ENCODE results near the gene SSTR4.

Gene SSTR4

DNA sequence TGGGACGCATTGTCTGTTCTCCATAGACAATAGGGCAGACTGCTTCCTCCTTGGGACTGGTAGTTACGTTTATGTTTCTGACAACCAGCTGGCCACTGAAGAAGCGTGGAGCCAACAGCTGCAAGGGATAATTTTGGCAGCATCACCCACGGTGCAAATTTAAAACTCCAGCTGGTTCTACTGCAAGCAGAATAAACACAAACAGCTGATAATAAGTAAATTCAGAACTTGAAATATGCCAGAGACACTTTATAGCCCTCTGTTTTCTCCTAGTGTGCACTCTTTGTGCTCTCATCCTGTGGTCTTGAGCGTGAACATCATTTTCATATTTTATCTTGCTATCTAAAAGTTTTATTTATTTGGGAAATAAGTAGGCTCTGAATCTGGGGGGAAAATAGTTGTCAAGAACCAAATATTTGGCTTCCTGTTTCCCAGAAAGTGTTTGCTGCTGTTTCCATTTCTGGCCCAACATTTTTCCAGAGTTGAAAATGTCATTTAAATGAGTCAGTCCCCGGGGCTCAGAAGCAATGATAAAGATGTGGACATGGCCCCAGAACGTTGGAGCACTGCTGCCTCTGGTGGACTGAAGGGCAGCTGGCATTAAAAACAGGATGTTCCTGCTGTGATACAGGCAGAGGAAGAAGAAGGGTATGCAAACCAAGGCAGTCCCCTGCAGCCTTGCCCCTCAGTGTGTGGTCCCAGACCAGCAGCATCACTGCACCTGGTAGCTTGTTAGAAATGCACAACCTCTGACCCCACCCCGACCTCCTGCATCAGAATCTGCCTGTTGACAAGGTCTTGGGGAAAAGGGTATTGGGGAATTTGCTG, 26.8 kb downstream of the SSTR4 start:
- Histone ChIP-seq H3K4me1 (ENCODE audit: control insufficient read depth in 5 of 5, insufficient read depth in 5 of 5, low read length in 5 of 5) (peaks cover 4 to 33% (median 24%) of the 10 kb centered on the region in 5 donors), H3K36me3 (ENCODE audit: control insufficient read depth in 5 of 5, insufficient read depth in 5 of 5, low read length in 5 of 5) (no peaks in the 10 kb centered on the region), H3K9ac (ENCODE audit: low read length in 5 of 5) (no peak overlapping the region), H3K27me3 (ENCODE audit: control insufficient read depth in 5 of 5, insufficient read depth in 4 of 5, low read length in 5 of 5) (no peaks in the 10 kb centered on the region), H3K4me3 (ENCODE audit: low read depth in 1 of 5, low read length in 5 of 5) (no peak overlapping the region), H3K27ac (ENCODE audit: low read depth, low read length) (peak overlapping the region; percentile 16), H3K9me3 (ENCODE audit: control insufficient read depth in 5 of 5, low read length in 5 of 5) (peaks cover 0 to under 1% (median 0%) of the 10 kb centered on the region in 5 donors)

- H3K9ac ChIP-seq (ENCODE audit: low read length in 5 of 5): no peak overlapping the region
- no peak overlapping the region for H3K27ac ChIP-seq (ENCODE audit: low read depth, low read length)
- H3K36me3 ChIP-seq (ENCODE audit: control insufficient read depth in 5 of 5, insufficient read depth in 5 of 5, low read length in 5 of 5): no peaks in the 10 kb centered on the region
- H3K4me3 ChIP-seq (ENCODE audit: low read depth in 1 of 5, low read length in 5 of 5): no peak overlapping the region
- peaks cover 4 to 33% (median 24%) of the 10 kb centered on the region in 5 donors for H3K4me1 ChIP-seq (ENCODE audit: control insufficient read depth in 5 of 5, insufficient read depth in 5 of 5, low read length in 5 of 5)
- no peaks in the 10 kb centered on the region for H3K9me3 ChIP-seq (ENCODE audit: control insufficient read depth in 5 of 5, low read length in 5 of 5)
- H3K27me3 ChIP-seq (ENCODE audit: control insufficient read depth in 5 of 5, insufficient read depth in 4 of 5, low read length in 5 of 5): no peaks in the 10 kb centered on the region
Observed at GRCh38 chr20:23062632-23063031, 27.5 kb downstream of the SSTR4 start.

- Histone ChIP-seq H3K27ac (ENCODE audit: low read depth, low read length) (no peak overlapping the region), H3K4me3 (ENCODE audit: low read depth in 1 of 5, low read length in 5 of 5) (no peak overlapping the region), H3K9ac (ENCODE audit: low read length in 5 of 5) (no peak overlapping the region), H3K27me3 (ENCODE audit: control insufficient read depth in 5 of 5, insufficient read depth in 4 of 5, low read length in 5 of 5) (no peaks in the 10 kb centered on the region), H3K9me3 (ENCODE audit: control insufficient read depth in 5 of 5, low read length in 5 of 5) (no peaks in the 10 kb centered on the region), H3K36me3 (ENCODE audit: control insufficient read depth in 5 of 5, insufficient read depth in 5 of 5, low read length in 5 of 5) (no peaks in the 10 kb centered on the region), H3K4me1 (ENCODE audit: control insufficient read depth in 5 of 5, insufficient read depth in 5 of 5, low read length in 5 of 5) (peaks cover 4 to 33% (median 24%) of the 10 kb centered on the region in 5 donors)
Observed at GRCh38 chr20:23063168-23063567, 28.1 kb downstream of the SSTR4 start.

DNA sequence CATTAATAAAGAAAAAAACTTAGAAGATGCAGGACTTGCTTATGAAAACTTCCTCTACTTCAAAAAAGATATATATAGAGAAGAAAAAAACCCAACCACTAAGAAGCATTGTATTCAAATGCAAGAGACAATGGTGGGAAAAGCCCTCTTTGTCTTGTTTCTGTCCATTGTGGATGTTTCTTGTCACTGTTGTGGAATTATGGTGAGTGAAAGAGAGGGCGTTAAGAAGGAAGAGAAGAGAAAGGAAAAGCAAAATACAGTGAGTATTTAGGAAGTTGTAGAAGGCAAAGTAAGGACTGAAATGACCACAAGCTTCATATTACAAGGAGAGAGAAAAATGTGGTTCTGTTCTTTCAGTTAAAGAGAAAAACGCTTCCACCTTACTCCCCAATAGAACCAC, 28.5 kb downstream of the SSTR4 start:
- Histone ChIP-seq H3K36me3 (ENCODE audit: control insufficient read depth in 5 of 5, insufficient read depth in 5 of 5, low read length in 5 of 5) (no peaks in the 10 kb centered on the region), H3K9ac (ENCODE audit: low read length in 5 of 5) (no peak overlapping the region), H3K9me3 (ENCODE audit: control insufficient read depth in 5 of 5, low read length in 5 of 5) (no peaks in the 10 kb centered on the region), H3K4me1 (ENCODE audit: control insufficient read depth in 5 of 5, insufficient read depth in 5 of 5, low read length in 5 of 5) (peaks cover 4 to 33% (median 24%) of the 10 kb centered on the region in 5 donors), H3K27me3 (ENCODE audit: control insufficient read depth in 5 of 5, insufficient read depth in 4 of 5, low read length in 5 of 5) (no peaks in the 10 kb centered on the region), H3K4me3 (ENCODE audit: low read depth in 1 of 5, low read length in 5 of 5) (no peak overlapping the region), H3K27ac (ENCODE audit: low read depth, low read length) (no peak overlapping the region)

- H3K9ac ChIP-seq (ENCODE audit: low read length in 5 of 5): no peak overlapping the region
- peaks cover 4 to 25% (median 17%) of the 10 kb centered on the region in 5 donors for H3K4me1 ChIP-seq (ENCODE audit: control insufficient read depth in 5 of 5, insufficient read depth in 5 of 5, low read length in 5 of 5)
- H3K27me3 ChIP-seq (ENCODE audit: control insufficient read depth in 5 of 5, insufficient read depth in 4 of 5, low read length in 5 of 5): no peaks in the 10 kb centered on the region
- no peaks in the 10 kb centered on the region for H3K9me3 ChIP-seq (ENCODE audit: control insufficient read depth in 5 of 5, low read length in 5 of 5)
- H3K36me3 ChIP-seq (ENCODE audit: control insufficient read depth in 5 of 5, insufficient read depth in 5 of 5, low read length in 5 of 5): no peaks in the 10 kb centered on the region
- no peak overlapping the region for H3K4me3 ChIP-seq (ENCODE audit: low read depth in 1 of 5, low read length in 5 of 5)
- no peak overlapping the region for H3K27ac ChIP-seq (ENCODE audit: low read depth, low read length)
Observed at GRCh38 chr20:23065266-23066201, 30.4 kb downstream of the SSTR4 start.

DNA sequence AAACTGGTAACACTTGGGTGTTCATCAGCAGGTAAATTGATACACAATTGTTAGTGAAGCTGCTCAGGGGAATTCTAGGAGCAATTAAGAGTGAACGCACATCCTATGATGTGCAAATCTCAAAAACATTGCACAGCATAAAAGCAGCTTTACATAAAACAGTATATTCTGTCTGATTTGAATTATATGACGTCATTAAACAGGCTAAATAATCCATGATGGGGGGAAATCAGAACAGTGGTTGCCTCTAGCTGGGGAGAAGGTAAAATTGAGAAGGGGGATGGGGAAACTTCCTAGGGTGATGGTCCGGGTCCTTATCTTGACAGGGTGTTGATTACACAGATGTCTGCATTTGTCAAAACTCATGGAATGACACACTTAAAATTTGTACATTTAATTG, 31.7 kb downstream of the SSTR4 start:
- no peaks in the 10 kb centered on the region for H3K9me3 ChIP-seq (ENCODE audit: control insufficient read depth in 5 of 5, low read length in 5 of 5)
- H3K27me3 ChIP-seq (ENCODE audit: control insufficient read depth in 5 of 5, insufficient read depth in 4 of 5, low read length in 5 of 5): no peaks in the 10 kb centered on the region
- peaks cover under 1 to 14% (median 7%) of the 10 kb centered on the region in 5 donors for H3K4me1 ChIP-seq (ENCODE audit: control insufficient read depth in 5 of 5, insufficient read depth in 5 of 5, low read length in 5 of 5)
- H3K9ac ChIP-seq (ENCODE audit: low read length in 5 of 5): no peak overlapping the region
- no peak overlapping the region for H3K27ac ChIP-seq (ENCODE audit: low read depth, low read length)
- H3K4me3 ChIP-seq (ENCODE audit: low read depth in 1 of 5, low read length in 5 of 5): no peak overlapping the region
- no peaks in the 10 kb centered on the region for H3K36me3 ChIP-seq (ENCODE audit: control insufficient read depth in 5 of 5, insufficient read depth in 5 of 5, low read length in 5 of 5)

GRCh38 chr20:23068283-23068682, 33.2 kb downstream of the SSTR4 start:
- H3K27ac ChIP-seq (ENCODE audit: low read depth, low read length): no peak overlapping the region
- no peak overlapping the region for H3K4me3 ChIP-seq (ENCODE audit: low read depth in 1 of 5, low read length in 5 of 5)
- peaks cover 0 to 2% (median 0%) of the 10 kb centered on the region in 5 donors for H3K36me3 ChIP-seq (ENCODE audit: control insufficient read depth in 5 of 5, insufficient read depth in 5 of 5, low read length in 5 of 5)
- H3K9ac ChIP-seq (ENCODE audit: low read length in 5 of 5): no peak overlapping the region
- no peaks in the 10 kb centered on the region for H3K27me3 ChIP-seq (ENCODE audit: control insufficient read depth in 5 of 5, insufficient read depth in 4 of 5, low read length in 5 of 5)
- no peaks in the 10 kb centered on the region for H3K9me3 ChIP-seq (ENCODE audit: control insufficient read depth in 5 of 5, low read length in 5 of 5)
- peaks cover 0 to 5% (median 0%) of the 10 kb centered on the region in 5 donors for H3K4me1 ChIP-seq (ENCODE audit: control insufficient read depth in 5 of 5, insufficient read depth in 5 of 5, low read length in 5 of 5)

- Histone ChIP-seq H3K4me3 (ENCODE audit: low read depth in 1 of 5, low read length in 5 of 5) (no peak overlapping the region), H3K27me3 (ENCODE audit: control insufficient read depth in 5 of 5, insufficient read depth in 4 of 5, low read length in 5 of 5) (no peaks in the 10 kb centered on the region), H3K9ac (ENCODE audit: low read length in 5 of 5) (no peak overlapping the region), H3K4me1 (ENCODE audit: control insufficient read depth in 5 of 5, insufficient read depth in 5 of 5, low read length in 5 of 5) (peaks cover 0 to 4% (median 0%) of the 10 kb centered on the region in 5 donors), H3K27ac (ENCODE audit: low read depth, low read length) (no peak overlapping the region), H3K9me3 (ENCODE audit: control insufficient read depth in 5 of 5, low read length in 5 of 5) (no peaks in the 10 kb centered on the region), H3K36me3 (ENCODE audit: control insufficient read depth in 5 of 5, insufficient read depth in 5 of 5, low read length in 5 of 5) (peaks cover 0 to 3% (median 0%) of the 10 kb centered on the region in 5 donors)
Observed at GRCh38 chr20:23069108-23069507, 34.0 kb downstream of the SSTR4 start.

DNA sequence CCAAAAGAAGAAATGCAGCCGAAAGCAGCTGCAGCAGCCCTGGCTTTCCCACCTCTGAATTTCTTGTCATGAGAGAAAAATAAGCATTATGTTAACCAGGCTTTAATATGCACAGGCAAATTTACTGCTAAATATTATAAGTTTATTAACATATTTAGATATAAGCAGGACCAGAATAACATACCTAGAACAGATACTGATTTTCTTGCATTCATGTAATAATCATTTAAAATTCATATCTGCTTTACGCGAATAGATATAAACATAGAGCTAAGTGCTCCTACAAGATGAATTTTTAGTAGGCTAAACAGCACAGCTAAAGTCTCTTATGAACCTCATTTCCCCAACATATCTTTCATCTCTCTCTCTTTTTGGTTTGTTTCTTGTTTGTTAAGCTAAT, 36.3 kb downstream of the SSTR4 start:
- peaks cover 0 to 3% (median 0%) of the 10 kb centered on the region in 5 donors for H3K36me3 ChIP-seq (ENCODE audit: control insufficient read depth in 5 of 5, insufficient read depth in 5 of 5, low read length in 5 of 5)
- peaks cover 0 to 4% (median 0%) of the 10 kb centered on the region in 5 donors for H3K4me1 ChIP-seq (ENCODE audit: control insufficient read depth in 5 of 5, insufficient read depth in 5 of 5, low read length in 5 of 5)
- no peak overlapping the region for H3K27ac ChIP-seq (ENCODE audit: low read depth, low read length)
- no peak overlapping the region for H3K9ac ChIP-seq (ENCODE audit: low read length in 5 of 5)
- no peaks in the 10 kb centered on the region for H3K27me3 ChIP-seq (ENCODE audit: control insufficient read depth in 5 of 5, insufficient read depth in 4 of 5, low read length in 5 of 5)
- H3K4me3 ChIP-seq (ENCODE audit: low read depth in 1 of 5, low read length in 5 of 5): no peak overlapping the region
- H3K9me3 ChIP-seq (ENCODE audit: control insufficient read depth in 5 of 5, low read length in 5 of 5): no peaks in the 10 kb centered on the region

DNA sequence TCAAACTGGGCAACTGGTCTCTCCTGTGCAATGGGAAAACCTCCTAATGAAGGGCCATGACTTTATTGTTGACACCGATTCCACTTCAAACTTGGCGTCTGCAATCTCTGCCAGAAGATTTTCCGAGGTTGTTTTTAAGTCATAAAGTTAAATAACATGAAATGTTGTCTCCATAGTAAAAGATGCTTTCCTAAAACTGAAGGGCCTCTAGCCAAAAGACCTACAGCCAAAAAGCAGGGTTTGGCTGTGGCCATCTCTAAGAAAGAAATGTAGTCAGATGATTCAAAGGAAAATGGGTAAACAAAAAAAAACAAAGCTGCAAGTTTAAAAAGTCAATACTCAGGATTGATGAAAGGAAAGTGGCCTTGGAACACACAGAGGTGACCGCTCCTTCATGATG, 36.9 kb downstream of the SSTR4 start:
- no peaks in the 10 kb centered on the region for H3K9me3 ChIP-seq (ENCODE audit: control insufficient read depth in 5 of 5, low read length in 5 of 5)
- H3K27me3 ChIP-seq (ENCODE audit: control insufficient read depth in 5 of 5, insufficient read depth in 4 of 5, low read length in 5 of 5): no peaks in the 10 kb centered on the region
- no peak overlapping the region for H3K4me3 ChIP-seq (ENCODE audit: low read depth in 1 of 5, low read length in 5 of 5)
- H3K9ac ChIP-seq (ENCODE audit: low read length in 5 of 5): no peak overlapping the region
- H3K4me1 ChIP-seq (ENCODE audit: control insufficient read depth in 5 of 5, insufficient read depth in 5 of 5, low read length in 5 of 5): peaks cover 0 to 6% (median 0%) of the 10 kb centered on the region in 5 donors
- H3K36me3 ChIP-seq (ENCODE audit: control insufficient read depth in 5 of 5, insufficient read depth in 5 of 5, low read length in 5 of 5): peaks cover 0 to 3% (median 0%) of the 10 kb centered on the region in 5 donors
- no peak overlapping the region for H3K27ac ChIP-seq (ENCODE audit: low read depth, low read length)

All from subcutaneous abdominal adipose tissue (tissue), 5 donors.